Fibroblast of skin of right biceps (primary cell): ENCODE measurements around the gene LRRC15.

ENCODE experiments used
- DNase-seq: peaks from one replicate; pipeline ENCODE4 v3.0.0-alpha.2; 2013

LRRC15 gene

DNA sequence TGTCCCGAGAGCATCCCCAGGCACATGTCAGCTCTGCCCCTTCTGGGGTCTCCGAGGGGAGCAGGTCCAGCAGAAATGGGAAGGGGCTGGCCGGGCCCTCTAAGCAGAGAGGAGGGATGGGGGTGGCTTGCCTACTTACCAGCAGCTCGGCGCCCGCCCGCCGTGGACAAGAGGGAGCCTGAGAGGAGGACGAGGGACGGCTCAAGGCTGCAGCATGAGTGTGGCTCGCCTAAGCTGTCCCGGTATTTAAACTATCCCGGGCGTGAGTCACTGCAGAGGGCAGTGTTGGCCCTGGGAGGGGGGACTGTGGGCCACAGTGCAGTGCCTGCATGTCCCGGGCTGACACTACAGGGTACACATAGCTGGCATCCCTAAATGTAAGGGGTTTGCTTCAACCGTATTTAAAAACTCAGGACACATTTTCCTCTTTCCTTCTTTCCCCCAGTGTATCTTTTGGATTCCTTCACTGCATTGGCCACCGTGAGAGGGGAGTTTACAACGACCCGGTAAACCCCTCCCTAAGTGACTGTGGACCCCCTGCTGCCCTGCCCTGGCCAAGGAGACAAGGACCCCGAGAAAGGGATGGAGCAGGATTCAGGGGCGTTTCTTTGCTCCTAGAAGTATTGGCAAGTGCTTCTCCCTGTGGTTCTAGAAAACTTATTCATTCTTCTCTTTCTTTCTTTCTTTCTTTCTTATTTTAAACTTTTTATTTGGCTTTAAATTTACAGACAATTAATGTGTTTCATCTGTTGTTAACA is at the start of gene LRRC15:
LRRC15 (minus strand) TSS at position 222 of the 758 bp plus-strand sequence. CDS start 8,700 bp downstream, outside the sequence.
- peak; percentile 74 for DNase-seq

DNA sequence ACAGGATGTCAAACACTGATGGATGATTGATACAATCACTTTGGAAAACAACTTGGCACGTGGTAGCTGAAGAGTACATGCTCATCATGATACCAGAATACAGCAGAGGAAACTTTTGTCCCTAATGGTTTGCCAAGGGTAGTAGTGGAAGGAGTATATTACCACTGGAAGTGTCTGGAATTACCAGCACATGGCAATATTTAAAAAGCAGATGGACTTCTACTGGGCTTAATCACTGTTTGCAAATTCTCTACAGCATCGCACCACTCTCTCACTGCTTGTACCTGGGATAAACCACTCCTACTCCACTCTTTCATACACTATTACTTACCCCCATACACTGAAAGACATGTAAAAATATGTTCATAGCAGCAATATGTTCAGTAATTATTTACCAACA is 49.1 kb upstream of the LRRC15 start:
- DNase-seq, result no peak

DNA sequence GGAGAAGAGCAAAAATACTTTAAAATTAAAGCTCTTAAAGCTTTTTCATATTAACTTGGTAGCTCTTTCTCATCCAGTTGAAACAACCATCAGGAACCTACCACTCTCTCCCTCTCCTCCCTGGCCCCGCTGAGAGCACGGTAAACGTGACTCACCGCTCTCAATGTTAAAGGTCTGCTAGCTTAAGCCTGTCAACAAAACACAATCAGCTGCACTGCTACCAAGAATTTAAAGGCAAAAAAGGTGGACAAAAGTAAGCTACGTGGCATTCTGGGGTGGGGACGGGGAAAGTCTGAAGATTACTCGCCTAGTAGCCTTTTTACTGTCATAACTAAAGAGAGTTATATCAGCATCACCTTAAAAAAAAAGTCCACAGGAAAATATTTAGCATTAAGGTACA is 37.9 kb upstream of the LRRC15 start:
- DNase-seq, result peak; percentile 56

DNA sequence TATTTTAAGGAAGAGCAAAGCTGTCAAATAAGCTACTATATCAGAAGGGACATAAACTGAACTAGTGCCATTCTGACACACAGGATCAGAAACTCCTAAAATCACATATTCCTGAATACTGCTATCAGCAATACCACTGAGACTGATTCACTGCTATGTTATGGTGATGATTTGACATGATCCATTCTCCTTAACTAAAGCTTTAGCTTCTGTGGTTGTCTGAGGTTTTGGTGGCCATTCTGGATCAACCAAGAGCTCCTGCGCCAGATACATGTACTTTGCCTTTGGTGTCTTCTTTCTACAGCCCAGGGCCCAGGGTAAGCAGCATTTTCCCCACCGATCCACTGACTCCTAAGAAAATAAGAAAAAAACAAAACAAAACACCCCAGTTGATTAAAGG is 36.2 kb upstream of the LRRC15 start:
- DNase-seq, result peak; percentile 49

DNA sequence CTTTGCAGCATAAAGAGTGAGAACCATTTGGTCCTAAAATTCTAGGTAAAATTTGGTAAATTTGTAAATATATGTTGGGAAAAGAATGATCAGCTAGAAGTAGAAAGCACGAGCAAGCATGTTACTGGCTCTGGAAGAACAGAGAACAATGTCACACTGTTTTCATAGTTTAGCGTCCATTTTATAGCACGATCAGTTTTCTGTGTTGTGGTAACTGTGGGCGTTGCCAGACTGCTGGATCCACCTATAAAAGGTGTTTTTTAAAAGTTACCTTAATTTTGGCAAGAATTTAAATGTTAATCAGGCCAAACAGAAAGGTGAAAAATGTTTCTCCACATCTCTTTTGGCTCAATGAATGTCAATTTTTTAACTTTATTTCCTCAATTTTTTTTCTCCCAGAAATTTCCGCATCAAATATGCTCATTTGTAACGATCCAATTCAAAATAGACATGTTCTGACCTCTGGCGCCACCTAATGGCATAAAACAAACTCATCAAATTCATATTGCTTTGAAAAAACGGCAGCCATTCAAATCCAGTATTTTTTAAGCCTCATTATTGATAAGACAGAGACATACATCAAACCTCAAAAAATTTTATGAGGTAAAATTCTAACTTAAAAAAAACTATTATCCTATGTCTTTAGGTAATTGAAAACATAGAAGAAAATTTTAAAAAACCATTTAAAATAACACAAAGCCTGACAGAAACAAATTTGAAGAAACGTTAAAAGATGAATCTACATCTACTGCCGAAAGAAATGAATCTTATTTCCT is 35.0 kb upstream of the LRRC15 start:
- peak; percentile 64 for DNase-seq

DNA sequence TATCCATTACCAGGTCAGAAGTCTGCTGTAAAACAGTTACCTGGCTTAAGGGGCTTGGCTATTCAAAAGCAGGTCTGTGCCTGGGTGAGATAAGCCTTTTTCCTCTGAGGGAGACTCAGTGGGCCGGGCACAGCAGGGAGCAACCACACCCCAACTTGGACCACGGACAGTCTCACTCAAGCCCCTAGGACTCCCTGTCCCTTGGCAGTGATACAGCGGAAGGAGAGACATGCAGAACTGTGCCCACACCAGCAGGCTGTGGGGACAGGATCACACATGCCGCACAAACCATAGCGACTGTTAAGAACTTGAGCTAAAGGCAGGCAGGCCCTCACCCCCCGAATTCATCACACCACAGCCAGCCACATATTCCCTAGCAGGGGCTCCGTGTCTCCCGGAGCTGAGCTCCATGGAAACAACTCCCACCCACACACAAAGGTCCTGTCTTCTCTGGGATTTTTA is 32.4 kb upstream of the LRRC15 start:
- DNase-seq, result no peak

DNA sequence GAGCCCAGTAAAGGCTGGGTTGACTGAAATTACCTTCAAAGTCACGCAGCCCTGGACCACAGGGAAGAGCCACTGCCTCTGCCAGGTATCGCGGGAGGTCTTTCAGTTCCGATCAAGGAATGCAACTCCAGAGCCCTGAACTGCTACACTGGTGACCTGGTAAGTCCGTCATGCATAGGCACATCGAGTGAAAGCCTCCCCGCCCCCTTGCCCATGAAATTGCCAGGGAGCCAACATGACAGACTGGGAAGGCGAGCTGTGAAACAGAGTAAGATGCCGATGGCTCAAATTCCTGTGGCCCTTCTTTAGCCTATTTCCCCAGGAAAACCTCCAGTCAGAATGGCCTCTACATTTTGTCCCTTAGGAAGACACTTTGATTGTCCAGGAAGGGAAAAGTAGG is 31.8 kb upstream of the LRRC15 start:
- DNase-seq, result no peak

DNA sequence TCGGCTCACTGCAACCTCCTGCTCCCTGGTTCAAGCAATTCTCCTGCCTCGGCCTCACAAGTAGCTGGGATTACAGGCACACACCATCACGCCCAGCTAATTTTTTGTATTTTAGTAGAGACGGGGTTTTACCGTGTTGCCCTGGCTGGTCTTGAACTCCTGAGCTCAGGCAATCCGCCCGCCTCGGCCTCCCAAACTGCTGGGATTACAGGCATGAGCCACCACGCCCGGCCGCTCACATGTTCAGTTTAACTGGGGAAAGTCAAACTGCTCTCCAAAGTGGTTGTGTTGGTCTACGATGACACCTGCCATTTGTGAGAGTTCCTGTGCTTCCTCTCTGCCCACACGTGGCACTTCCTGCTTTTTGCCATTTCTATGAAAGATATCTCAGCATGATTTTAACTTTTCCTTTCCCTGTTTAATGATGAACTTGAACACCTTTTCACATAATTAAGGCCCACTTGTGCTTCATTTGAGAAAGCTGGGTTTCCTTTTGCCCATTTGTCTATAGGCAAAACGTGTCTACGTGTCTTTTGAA is 30.4 kb upstream of the LRRC15 start:
- no peak for DNase-seq

DNA sequence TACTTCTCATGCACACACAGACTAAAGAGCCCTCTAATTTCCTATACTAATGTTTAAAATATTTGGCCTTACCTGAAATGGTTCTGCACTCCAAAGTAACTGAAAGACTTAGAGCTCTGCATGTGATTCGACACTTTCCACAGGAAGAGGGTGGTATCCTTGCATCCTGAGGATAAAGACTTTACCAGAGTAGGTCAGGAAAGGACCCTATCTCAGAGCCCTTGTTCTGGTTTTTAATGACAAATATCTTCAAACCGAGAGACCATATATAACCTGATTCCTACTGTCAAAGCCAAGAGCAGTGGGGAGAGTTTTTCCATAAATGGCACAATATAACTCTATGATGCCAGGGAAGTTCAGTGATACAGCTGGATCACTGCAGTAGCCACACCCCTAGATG is 29.6 kb upstream of the LRRC15 start, which contains the start of gene GP5:
GP5 (minus strand) TSS at position 101 of the 400 bp plus-strand sequence. CDS start 984 bp downstream, outside the sequence.
- DNase-seq, result no peak

DNA sequence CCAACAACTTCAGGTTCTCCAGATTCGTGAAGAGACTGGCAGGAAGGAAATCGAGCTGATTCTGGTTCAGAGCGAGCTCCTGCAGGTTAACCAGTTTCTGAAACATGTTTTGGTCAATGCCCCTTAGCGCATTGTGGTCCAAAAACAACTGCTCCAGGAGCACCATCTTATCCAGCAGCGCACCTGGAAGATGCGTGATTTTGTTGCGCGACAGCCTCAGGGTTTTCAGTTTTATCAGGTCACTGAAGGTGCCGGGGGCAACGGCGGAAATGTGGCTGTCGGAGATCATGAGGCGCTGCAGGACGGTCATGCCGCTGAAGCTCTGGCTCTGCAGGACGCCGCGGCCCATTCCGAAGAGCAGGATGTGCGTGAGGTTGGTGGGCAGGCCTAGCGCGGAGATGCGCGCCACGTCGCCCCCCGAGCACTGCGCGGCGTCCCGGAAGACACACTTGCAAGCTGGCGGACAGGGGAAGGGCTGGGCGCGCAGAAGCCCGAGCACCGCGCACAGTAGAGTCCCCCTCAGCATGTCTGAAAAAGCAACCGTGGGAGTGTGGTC is 28.3 kb upstream of the LRRC15 start:
- DNase-seq, result no peak

DNA sequence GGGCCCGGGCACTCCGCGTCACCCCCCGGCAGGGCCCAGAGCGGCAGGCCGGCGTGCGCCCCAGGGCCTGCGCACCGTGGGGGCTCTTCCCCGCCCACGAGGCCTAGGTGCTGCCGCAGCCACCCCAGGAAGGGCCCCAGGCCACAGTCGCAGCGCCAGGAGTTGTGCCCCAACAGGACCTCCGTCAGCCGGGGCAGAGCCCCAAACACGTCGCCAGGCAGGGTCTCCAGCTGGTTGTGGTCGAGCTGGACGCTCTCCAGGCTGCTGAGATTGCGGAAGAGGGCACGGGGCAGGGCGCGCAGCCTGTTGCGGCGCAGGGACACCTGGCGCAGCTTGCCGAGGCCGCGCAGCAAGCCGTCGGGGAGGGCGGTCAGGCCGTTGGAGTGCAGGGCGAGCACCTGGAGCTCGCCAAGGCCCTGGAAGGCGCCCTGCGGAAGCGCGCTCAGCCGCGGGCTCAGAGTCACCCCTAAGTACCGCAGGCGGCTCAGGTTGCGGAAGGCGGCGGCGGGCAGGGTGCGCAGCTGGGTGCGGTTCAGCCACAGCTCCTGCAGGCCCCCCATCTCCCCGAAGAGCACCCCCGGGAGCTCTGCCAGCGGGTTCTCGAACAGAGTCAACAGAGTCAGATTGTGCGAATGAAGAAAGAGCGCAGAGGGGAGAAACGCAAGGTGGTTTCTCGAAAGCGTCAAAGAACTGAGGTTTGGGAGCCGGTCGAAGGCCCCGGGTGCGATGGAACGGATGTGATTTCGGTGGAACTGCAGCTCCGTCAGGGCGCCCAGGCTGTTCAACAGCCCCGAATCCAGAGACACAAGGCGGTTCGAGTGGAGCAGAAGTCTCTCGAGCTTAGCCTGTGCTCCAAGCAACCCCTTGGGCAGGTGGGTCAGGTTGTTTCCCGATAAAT is 27.6 kb upstream of the LRRC15 start:
- DNase-seq, result no peak

DNA sequence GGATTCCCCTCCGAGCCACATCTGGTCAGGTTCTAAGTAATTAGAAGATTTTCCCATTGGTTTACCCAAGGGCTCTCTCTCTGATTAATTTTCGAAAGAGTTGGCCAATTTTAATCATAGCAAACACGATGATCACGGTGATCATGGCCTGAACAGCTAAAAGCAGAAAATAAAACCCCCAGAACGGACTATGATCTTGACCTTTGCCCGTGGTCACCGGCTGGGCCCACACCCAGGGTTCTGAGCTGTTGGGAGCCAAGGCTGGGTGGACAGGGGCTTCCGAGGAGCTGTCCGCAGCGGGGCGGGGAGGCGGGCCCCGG is 27.0 kb upstream of the LRRC15 start:
- no peak for DNase-seq

DNA sequence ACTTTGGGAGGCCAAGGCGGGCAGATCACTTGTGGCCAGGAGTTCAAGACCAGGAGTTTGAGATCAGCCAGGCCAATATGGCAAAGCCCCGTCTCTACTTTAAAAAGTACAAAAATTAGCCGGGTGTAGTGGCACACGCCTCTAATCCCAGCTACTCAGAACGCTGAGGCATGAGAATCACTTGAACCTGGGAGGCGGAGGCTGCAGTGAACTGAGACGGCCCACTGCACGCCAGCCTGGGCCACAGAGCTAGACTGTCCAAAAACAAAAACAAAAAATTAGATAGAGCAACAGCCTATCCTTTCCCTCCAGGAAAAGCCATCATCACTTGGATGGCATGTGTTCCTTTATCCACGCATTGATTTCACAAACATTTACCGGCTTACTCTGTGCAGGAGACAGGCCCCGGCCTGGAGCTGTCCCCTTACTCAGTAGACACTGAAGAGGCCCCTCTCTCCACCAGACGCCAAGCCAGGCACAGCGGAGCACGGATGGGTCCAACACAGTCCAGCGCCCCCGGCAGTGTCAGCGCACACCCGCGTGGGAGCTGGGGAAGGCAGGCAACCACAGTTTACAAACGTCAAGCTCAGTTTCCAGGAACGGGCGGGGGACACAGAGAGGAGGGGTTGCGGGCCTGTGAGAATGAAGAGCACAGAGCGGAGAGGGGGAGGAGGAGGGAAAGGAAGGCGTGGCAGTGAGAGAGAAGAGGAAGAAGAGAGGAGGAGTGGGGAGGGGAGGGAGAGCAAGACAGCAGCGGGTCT is 26.4 kb upstream of the LRRC15 start:
- peak; percentile 60 for DNase-seq

DNA sequence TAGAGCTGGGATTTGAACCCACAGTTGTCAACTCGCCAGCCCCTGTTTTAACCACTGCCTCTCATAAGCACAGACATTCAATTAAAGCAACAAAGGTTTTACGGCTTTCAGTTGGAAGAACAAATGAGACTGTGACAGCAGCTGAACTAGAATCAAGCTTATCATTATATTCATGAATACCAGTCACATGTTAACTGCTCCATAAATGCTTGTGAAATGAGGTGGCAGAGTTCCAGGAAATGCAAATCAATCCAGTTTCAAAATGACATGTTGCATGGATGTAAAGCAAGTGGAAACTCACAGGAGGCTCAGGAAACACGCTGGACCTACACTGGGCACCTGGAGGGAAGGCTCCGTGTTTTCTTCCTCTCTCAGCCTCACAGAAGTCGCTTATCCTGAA is 25.7 kb upstream of the LRRC15 start:
- DNase-seq, result peak; percentile 60

DNA sequence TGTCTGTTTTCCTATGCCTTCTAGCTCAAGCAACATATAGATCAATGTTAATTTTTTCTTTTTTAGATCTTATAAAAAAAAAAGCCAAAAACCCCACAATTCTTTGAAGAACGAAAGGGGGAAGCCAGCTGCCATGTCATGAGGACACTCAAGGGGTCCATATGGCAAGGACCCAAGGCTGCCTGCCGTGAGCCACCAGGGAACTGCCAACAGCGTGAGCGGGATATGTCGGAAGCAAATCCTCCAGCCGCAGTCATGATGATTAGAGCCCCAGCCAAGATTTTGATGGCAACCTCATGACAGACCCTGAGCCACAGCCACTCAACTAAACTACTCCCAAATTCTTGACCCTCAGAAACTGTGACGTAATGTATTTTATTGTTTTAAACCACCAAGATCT is 23.0 kb upstream of the LRRC15 start:
- DNase-seq, result no peak

DNA sequence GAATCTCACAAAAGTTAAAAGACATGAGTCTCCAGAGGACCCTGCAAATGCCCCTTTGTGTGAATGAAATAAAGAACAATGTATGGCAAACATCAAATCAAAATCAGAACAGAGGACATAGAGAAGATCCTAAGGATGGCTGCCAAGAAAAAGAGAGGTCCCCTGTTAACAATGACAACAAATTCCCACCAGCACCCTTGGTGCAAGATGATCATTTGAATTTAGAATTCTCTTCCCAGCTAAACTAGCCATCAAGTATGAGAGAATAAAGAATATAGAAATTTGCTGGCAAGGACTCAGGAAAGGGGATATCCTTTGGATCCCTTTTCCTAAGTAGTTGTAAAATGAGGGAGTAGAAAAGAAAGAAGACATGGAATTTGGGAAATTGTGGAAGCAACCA is 21.3 kb upstream of the LRRC15 start:
- no peak for DNase-seq

DNA sequence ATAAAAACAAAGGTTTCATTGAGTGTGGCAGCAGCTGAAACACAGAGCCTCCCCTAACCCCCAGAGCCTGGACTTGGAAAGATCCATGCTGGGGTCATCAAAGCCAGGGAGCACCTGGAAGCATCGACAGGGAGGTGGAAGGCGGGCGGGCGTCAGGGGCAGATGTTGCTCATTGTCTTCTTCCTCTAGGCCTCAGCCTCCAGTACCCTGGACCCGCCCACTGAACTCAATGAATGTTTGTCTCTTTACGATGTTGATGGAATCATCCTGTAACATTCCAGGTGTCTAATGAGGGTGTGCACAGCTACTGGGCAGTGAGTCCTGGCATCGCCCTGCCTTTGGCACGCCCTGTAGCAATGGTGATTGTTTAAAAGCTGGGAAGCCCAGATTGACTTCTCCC is 19.7 kb upstream of the LRRC15 start:
- no peak for DNase-seq

DNA sequence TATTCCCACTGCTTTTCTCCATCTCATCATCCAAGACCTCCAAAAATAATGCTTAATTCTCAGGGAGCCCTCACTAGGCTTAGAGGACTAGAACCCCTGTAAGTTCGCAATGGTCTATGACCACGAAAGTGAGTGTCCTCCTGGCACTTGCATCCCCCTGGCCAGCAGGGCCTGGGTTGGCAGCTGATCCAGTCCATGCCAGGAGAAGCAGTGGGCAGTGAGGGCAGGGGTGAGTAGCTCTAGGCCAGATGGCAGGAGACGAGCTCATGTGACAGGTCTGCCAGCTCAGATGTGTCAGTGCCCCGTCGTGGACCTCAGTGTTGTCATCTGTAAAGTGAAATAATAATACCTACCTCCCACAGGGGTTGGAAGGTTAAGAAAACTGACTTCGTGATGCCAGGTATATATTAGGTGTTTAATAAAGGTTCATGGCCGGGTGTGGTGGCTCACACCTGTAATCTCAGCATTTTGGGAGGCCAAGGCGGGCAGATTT is 18.4 kb upstream of the LRRC15 start:
- DNase-seq, result no peak

DNA sequence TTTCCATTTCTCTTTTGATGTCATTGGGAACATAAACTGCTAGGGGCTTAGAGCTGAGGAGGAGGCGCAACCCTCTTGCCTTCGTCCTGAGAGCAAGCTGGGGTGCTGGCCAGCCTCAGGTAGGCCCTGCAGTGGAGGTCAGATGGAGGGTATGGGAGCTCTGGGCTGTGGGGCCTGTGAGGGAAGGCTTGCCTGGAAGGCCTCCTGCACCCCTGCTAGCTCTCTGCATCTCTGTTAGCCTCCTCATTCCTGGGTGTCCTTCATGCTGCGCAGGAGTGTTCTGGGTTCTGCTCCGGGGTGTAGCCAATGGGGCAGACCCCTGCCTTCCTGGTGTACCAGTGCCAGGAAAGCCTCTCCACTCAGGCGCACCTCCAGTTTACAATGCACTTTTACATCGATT is 17.7 kb upstream of the LRRC15 start:
- no peak for DNase-seq

DNA sequence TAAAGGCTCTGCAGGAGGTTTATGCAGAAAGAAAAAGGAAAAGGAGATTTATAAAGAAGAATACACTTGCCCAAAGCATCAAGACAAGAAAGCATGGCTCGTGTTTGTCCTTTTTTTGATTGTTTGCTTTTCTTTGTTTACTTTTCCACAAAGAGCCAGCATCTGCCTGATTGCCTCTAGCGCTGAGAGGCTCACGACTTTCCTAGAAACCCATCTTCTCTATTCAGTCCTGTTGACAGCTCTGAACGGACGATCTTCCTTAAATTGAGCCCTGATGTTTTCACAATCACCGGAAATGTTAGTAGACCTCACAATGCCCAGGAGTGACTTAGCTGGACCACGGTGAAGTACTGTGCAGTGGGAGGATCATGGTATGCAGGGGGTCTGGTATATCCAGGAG is 17.1 kb upstream of the LRRC15 start:
- no peak for DNase-seq

DNA sequence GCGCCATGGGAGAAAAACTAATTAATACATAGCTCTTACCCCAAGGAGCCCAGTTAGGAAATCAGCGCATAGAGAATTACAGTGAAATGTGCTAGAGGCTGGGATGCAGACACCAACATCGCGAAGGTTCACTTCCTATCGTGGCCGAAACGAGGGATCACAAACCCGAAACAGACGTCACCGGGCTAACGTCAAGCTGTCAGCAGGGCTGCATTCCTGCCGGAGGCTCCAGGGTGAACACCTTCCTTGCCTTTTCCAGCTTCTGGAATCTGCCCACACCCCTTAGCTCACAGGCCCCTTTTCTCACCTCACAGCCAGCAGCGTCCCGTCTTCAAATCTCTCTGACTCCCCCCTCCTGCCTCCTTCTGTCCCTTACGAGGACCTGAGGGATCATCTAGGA is 16.5 kb upstream of the LRRC15 start:
- DNase-seq, result no peak

DNA sequence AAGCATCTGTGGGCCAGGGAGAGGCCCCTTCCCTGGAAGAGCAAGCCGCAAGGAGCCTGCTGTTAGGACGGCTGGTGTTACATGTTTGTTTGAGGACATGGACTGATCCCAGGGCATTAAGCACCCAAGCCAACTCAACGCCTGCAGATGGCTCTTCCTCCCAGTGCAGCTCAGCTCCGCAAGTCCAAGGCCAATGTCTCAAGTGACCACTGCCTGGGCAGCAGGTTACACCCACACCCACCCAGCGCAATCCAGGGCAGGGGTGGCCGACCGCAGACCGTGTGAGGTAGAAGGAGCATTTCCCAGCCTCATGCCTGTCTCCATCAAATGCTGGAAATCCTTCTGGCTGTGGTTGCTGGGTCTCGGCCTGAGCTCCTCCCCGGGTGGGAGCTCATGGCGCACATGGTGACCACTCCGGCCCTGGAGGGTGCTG is 15.0 kb upstream of the LRRC15 start:
- DNase-seq, result no peak
